HepG2 (cell line): ENCODE results near the gene MFRP. TPM values are rescaled to one million over a fixed set of nuclear protein-coding genes. Genes with fewer than 3 reads are reported as not detected.

ENCODE experiments used
- ISL2 ChIP-seq: sonication (generic); formaldehyde crosslinking; IDR thresholded peaks from 2 replicates; pipeline ENCODE4 v1.5.0; 2020; ENCODE audit warnings: missing genetic modification reagents
- KAT2B ChIP-seq: fragments of 150-350 bp; IDR thresholded peaks from 2 replicates; pipeline ENCODE4 v1.6.1; 2014; ENCODE audit warnings: low read depth, low read length, borderline replicate concordance
- PCBP2 ChIP-seq: fragments of 200-400 bp; formaldehyde crosslinking; optimal IDR thresholded peaks from 2 replicates; pipeline ENCODE3; 2018; ENCODE audit warnings: low read length, low read depth; ENCODE audit not compliant: poor library complexity, severe bottlenecking
- RBFOX2 ChIP-seq: fragments of 200-400 bp; formaldehyde crosslinking; IDR thresholded peaks from 2 replicates; pipeline ENCODE4 v1.6.1; 2017; ENCODE audit warnings: low read depth, mild to moderate bottlenecking, low read length
- RCOR2 ChIP-seq: IDR thresholded peaks from 2 replicates; pipeline ENCODE4 v1.6.1; 2016; ENCODE audit warnings: missing biosample characterization, missing genetic modification reagents
- SALL1 ChIP-seq: sonication (generic); formaldehyde crosslinking; IDR thresholded peaks from 2 replicates; pipeline ENCODE4 v1.8.0; 2022; ENCODE audit warnings: mild to moderate bottlenecking, missing genetic modification reagents
- SRSF4 ChIP-seq: fragments of 200-400 bp; formaldehyde crosslinking; IDR thresholded peaks from one replicate; pipeline ENCODE4 v1.6.1; 2018; ENCODE audit warnings: mild to moderate bottlenecking, low read depth, low read length, moderate library complexity; ENCODE audit not compliant: poor library complexity, severe bottlenecking
- ZFP1 ChIP-seq: IDR thresholded peaks from 2 replicates; pipeline ENCODE4 v1.6.1; 2016
- ZFP41 ChIP-seq: sonication (generic); formaldehyde crosslinking; IDR thresholded peaks from 2 replicates; pipeline ENCODE4 v1.4.0; 2020; ENCODE audit warnings: mild to moderate bottlenecking, missing genetic modification reagents, borderline replicate concordance
- ZNF205 ChIP-seq: IDR thresholded peaks from 2 replicates; pipeline ENCODE4 v1.6.1; 2018; ENCODE audit warnings: missing biosample characterization, missing genetic modification reagents
- ZNF207 ChIP-seq: fragments of 450-650 bp; IDR thresholded peaks from 2 replicates; pipeline ENCODE4 v1.6.1; 2016; ENCODE audit warnings: antibody characterized with exemption, borderline replicate concordance
- ZNF235 ChIP-seq: sonication (generic); formaldehyde crosslinking; IDR thresholded peaks from 2 replicates; pipeline ENCODE4 v1.8.1; 2023; ENCODE audit warnings: mild to moderate bottlenecking, missing genetic modification reagents, borderline replicate concordance
- ZNF607 ChIP-seq: sonication (generic); formaldehyde crosslinking; IDR thresholded peaks from 2 replicates; pipeline ENCODE4 v1.5.1; 2020; ENCODE audit warnings: missing genetic modification reagents, mild to moderate bottlenecking, borderline replicate concordance
- ZSCAN25 ChIP-seq: sonication (generic); formaldehyde crosslinking; IDR thresholded peaks from 2 replicates; pipeline ENCODE4 v1.8.0; 2022; ENCODE audit warnings: mild to moderate bottlenecking, missing genetic modification reagents
- polyA plus RNA-seq, 8 experiments: library from polyadenylated mRNA; depleted of rRNA in 3 of 8; stranded (reverse) in 7 of 8; unstranded in 1 of 8; fragments of >200 nt; fragmentation: Illumina TruSeq in 4 of 8; extraction: Trizol in 4 of 8; gene quantifications; 2 replicates each; pipeline versions ENCODE4 v1.2.1 to v1.2.3, GENCODE V29; 2011 to 2016; ENCODE audit warnings: low read depth in 4 of 8, missing spikeins in 1 of 8, mixed read lengths in 1 of 8; ENCODE audit not compliant: insufficient read depth in 1 of 8
- total RNA-seq, 5 experiments: library from RNA; depleted of rRNA; stranded (reverse); fragments of >200 nt; fragmentation: Illumina TruSeq; extraction: Trizol; gene quantifications; 2 replicates each; pipeline ENCODE4 v1.2.3, GENCODE V29; 2016; ENCODE audit warnings: low read depth in 1 of 5
- TF ChIP-seq, protein P1 (sequence below): sonication (generic); formaldehyde crosslinking; conservative IDR thresholded peaks from 2 replicates; pipeline ENCODE4 v1.8.0; 2022; ENCODE audit warnings: missing genetic modification reagents
- TF ChIP-seq, protein P2 (sequence below): sonication (generic); formaldehyde crosslinking; IDR thresholded peaks from 2 replicates; pipeline ENCODE4 v1.4.0; 2020; ENCODE audit warnings: mild to moderate bottlenecking, missing genetic modification reagents
- TF ChIP-seq, protein P3 (sequence below): sonication (generic); formaldehyde crosslinking; IDR thresholded peaks from 2 replicates; pipeline ENCODE4 v1.9.0; 2021; ENCODE audit warnings: missing genetic modification reagents, mild to moderate bottlenecking, borderline replicate concordance
- TF ChIP-seq, protein P4 (sequence below): sonication (generic); formaldehyde crosslinking; IDR thresholded peaks from 2 replicates; pipeline ENCODE4 v1.5.1; 2020; ENCODE audit warnings: mild to moderate bottlenecking, missing genetic modification reagents
- TF ChIP-seq, protein P5 (sequence below): sonication (generic); formaldehyde crosslinking; IDR thresholded peaks from 2 replicates; pipeline ENCODE4 v1.4.0; 2020; ENCODE audit warnings: missing genetic modification reagents

The MFRP gene
- total and polyA plus RNA-seq, 2 of the 13 experiments (the other 11 are each of a cell fraction or from before 2014, with no cell fraction given): not detected

DNA sequence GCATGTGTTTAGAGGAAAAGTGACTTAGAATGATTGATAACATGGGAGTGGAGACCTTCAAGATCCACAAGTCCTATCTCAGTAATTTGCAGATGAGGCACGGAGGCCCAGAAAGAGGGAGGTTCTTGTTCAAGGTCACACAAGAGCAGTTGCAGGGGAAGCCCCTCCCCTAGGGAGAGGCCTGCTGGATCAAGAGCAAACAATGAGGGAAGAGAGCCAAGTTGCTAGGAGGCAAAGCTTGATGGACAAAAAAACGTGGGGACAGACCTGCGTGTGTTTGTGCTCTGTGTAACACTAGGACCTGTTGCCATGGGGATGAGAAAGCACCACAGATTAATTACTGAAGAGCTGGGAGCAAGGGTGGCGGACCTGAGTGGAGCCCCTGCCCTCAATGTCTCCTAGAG, 6.4 kb upstream of the MFRP start (continued):
- TF ChIP-seq, protein P1, sequence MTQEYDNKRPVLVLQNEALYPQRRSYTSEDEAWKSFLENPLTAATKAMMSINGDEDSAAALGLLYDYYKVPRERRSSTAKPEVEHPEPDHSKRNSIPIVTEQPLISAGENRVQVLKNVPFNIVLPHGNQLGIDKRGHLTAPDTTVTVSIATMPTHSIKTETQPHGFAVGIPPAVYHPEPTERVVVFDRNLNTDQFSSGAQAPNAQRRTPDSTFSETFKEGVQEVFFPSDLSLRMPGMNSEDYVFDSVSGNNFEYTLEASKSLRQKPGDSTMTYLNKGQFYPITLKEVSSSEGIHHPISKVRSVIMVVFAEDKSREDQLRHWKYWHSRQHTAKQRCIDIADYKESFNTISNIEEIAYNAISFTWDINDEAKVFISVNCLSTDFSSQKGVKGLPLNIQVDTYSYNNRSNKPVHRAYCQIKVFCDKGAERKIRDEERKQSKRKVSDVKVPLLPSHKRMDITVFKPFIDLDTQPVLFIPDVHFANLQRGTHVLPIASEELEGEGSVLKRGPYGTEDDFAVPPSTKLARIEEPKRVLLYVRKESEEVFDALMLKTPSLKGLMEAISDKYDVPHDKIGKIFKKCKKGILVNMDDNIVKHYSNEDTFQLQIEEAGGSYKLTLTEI: no peak
- TF ChIP-seq ZFP1 (CRISPR knock-in tag): no peak
- TF ChIP-seq RCOR2 (CRISPR knock-in tag): 0 out of 2 replicates have a peak, but pooled peaks have one; percentile 38
- TF ChIP-seq ZNF607 (CRISPR knock-in tag): no peak
- no peak for TF ChIP-seq SRSF4
- no peak for TF ChIP-seq RBFOX2
- no peak for TF ChIP-seq ZNF235 (CRISPR knock-in tag)
- no peak for TF ChIP-seq ZFP41 (CRISPR knock-in tag)
- TF ChIP-seq, protein P2, sequence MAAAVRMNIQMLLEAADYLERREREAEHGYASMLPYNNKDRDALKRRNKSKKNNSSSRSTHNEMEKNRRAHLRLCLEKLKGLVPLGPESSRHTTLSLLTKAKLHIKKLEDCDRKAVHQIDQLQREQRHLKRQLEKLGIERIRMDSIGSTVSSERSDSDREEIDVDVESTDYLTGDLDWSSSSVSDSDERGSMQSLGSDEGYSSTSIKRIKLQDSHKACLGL (CRISPR knock-in tag): no peak
- TF ChIP-seq, protein P3, sequence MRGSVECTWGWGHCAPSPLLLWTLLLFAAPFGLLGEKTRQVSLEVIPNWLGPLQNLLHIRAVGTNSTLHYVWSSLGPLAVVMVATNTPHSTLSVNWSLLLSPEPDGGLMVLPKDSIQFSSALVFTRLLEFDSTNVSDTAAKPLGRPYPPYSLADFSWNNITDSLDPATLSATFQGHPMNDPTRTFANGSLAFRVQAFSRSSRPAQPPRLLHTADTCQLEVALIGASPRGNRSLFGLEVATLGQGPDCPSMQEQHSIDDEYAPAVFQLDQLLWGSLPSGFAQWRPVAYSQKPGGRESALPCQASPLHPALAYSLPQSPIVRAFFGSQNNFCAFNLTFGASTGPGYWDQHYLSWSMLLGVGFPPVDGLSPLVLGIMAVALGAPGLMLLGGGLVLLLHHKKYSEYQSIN (CRISPR knock-in tag): no peak
- TF ChIP-seq, protein P4, sequence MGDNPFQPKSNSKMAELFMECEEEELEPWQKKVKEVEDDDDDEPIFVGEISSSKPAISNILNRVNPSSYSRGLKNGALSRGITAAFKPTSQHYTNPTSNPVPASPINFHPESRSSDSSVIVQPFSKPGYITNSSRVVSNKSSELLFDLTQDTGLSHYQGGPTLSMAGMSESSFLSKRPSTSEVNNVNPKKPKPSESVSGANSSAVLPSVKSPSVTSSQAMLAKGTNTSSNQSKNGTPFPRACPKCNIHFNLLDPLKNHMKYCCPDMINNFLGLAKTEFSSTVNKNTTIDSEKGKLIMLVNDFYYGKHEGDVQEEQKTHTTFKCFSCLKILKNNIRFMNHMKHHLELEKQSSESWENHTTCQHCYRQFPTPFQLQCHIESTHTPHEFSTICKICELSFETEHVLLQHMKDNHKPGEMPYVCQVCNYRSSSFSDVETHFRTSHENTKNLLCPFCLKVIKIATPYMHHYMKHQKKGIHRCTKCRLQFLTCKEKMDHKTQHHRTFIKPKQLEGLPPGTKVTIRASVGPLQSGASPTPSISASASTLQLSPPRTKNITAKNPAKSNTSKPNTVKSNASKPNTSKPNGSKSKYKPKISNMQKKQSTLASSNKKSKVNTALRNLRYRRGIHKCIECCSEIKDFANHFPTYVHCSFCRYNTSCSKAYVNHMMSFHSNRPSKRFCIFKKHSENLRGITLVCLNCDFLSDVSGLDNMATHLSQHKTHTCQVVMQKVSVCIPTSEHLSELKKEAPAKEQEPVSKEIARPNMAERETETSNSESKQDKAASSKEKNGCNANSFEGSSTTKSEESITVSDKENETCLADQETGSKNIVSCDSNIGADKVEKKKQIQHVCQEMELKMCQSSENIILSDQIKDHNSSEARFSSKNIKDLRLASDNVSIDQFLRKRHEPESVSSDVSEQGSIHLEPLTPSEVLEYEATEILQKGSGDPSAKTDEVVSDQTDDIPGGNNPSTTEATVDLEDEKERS (CRISPR knock-in tag): no peak
- TF ChIP-seq ISL2: no peak
- TF ChIP-seq, protein P5, sequence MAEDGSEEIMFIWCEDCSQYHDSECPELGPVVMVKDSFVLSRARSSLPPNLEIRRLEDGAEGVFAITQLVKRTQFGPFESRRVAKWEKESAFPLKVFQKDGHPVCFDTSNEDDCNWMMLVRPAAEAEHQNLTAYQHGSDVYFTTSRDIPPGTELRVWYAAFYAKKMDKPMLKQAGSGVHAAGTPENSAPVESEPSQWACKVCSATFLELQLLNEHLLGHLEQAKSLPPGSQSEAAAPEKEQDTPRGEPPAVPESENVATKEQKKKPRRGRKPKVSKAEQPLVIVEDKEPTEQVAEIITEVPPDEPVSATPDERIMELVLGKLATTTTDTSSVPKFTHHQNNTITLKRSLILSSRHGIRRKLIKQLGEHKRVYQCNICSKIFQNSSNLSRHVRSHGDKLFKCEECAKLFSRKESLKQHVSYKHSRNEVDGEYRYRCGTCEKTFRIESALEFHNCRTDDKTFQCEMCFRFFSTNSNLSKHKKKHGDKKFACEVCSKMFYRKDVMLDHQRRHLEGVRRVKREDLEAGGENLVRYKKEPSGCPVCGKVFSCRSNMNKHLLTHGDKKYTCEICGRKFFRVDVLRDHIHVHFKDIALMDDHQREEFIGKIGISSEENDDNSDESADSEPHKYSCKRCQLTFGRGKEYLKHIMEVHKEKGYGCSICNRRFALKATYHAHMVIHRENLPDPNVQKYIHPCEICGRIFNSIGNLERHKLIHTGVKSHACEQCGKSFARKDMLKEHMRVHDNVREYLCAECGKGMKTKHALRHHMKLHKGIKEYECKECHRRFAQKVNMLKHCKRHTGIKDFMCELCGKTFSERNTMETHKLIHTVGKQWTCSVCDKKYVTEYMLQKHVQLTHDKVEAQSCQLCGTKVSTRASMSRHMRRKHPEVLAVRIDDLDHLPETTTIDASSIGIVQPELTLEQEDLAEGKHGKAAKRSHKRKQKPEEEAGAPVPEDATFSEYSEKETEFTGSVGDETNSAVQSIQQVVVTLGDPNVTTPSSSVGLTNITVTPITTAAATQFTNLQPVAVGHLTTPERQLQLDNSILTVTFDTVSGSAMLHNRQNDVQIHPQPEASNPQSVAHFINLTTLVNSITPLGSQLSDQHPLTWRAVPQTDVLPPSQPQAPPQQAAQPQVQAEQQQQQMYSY (CRISPR knock-in tag): no peak
- peak; percentile 71; the same call in 1 of the 2 replicates for TF ChIP-seq ZSCAN25 (CRISPR knock-in tag)
- TF ChIP-seq SALL1 (CRISPR knock-in tag): peak; percentile 60
- TF ChIP-seq ZNF207: no peak
- TF ChIP-seq KAT2B: no peak
- no peak for TF ChIP-seq PCBP2
- peak; percentile 100 for TF ChIP-seq ZNF205
